Hepatocyte (in vitro differentiated cells): Measurements from ENCODE around the gene SLF1. TPM values are rescaled to one million over a fixed set of nuclear protein-coding genes. Genes with fewer than 3 reads are reported as not detected.

ENCODE experiments used
- DNase-seq: peaks from one replicate; pipeline ENCODE4 v3.0.0-alpha.2; 2016; ENCODE audit warnings: low spot score
- H2AFZ ChIP-seq: fragments of 200-600 bp; sonication (generic); 2 replicates; pipeline ENCODE4 v1.6.0; 2016; ENCODE audit warnings: antibody characterized with exemption, mild to moderate bottlenecking
- H3K27ac ChIP-seq: fragments of 200-600 bp; sonication (generic); 2 replicates; pipeline ENCODE4 v1.5.1; 2016; ENCODE audit warnings: mild to moderate bottlenecking
- H3K27me3 ChIP-seq: fragments of 200-600 bp; sonication (generic); 2 replicates; pipeline ENCODE4 v1.6.1; 2016
- H3K36me3 ChIP-seq: fragments of 200-600 bp; sonication (generic); replicated peaks from 2 replicates; pipeline ENCODE4 v1.5.1; 2016; ENCODE audit warnings: low read depth; ENCODE audit not compliant: insufficient read depth
- H3K4me1 ChIP-seq: fragments of 200-600 bp; sonication (generic); 2 replicates; pipeline ENCODE4 v1.5.1; 2016; ENCODE audit warnings: mild to moderate bottlenecking, moderate library complexity; ENCODE audit not compliant: insufficient read depth
- H3K4me2 ChIP-seq: fragments of 200-600 bp; sonication (generic); 2 replicates; pipeline ENCODE4 v1.6.0; 2016
- H3K4me3 ChIP-seq: fragments of 200-600 bp; sonication (generic); 2 replicates; pipeline ENCODE4 v1.5.1; 2016; ENCODE audit warnings: mild to moderate bottlenecking
- H3K79me2 ChIP-seq: fragments of 200-600 bp; sonication (generic); 2 replicates; pipeline ENCODE4 v1.6.0; 2017; ENCODE audit warnings: mild to moderate bottlenecking
- H3K9me2 ChIP-seq: fragments of 200-600 bp; sonication (generic); replicated peaks from 2 replicates; pipeline ENCODE4 v1.6.0; 2017; ENCODE audit warnings: mild to moderate bottlenecking; ENCODE audit not compliant: insufficient read depth
- H3K9me3 ChIP-seq: fragments of 200-600 bp; sonication (generic); 2 replicates; pipeline ENCODE4 v1.5.1; 2016; ENCODE audit warnings: low read depth, mild to moderate bottlenecking
- H4K20me1 ChIP-seq: fragments of 200-600 bp; sonication (generic); 2 replicates; pipeline ENCODE4 v1.6.0; 2016; ENCODE audit warnings: mild to moderate bottlenecking; ENCODE audit not compliant: insufficient read depth, poor library complexity, severe bottlenecking
- CTCF ChIP-seq: fragments of 200-600 bp; sonication (generic); IDR thresholded peaks from 2 replicates; pipeline ENCODE4 v1.5.1; 2016; ENCODE audit warnings: antibody characterized with exemption, mild to moderate bottlenecking; ENCODE audit not compliant: poor library complexity
- EZH2 ChIP-seq: fragments of 200-600 bp; sonication (generic); IDR thresholded peaks from 2 replicates; pipeline ENCODE4 v1.6.1; 2016; ENCODE audit warnings: antibody characterized with exemption, mild to moderate bottlenecking, borderline replicate concordance
- EZH2phosphoT487 ChIP-seq: fragments of 200-600 bp; sonication (generic); IDR thresholded peaks from one replicate; pipeline ENCODE4 v1.6.1; 2018; ENCODE audit warnings: antibody characterized with exemption, mild to moderate bottlenecking, low read depth, moderate library complexity; ENCODE audit not compliant: unreplicated experiment, severe bottlenecking
- WGBS: methylation state at CpG from one replicate; pipeline ENCODE4 v1.1.6; 2016; ENCODE audit warnings: low lambda C conversion rate; ENCODE audit errors: missing lambda C conversion rate; 5-methylcytosine and 5-hydroxymethylcytosine counted together
- polyA plus RNA-seq: library from polyadenylated mRNA; unstranded; fragments of >200 nt; fragmentation: Nextera tagmentation; extraction: Ambion mirVana; gene quantifications from 2 replicates; pipeline ENCODE4 v1.2.1, GENCODE V29; 2016
- total RNA-seq: library from RNA; depleted of rRNA; stranded (reverse); fragments of >200 nt; gene quantifications from 2 replicates; pipeline ENCODE4 v1.2.3, GENCODE V29; 2014

The SLF1 gene
- total and polyA plus RNA-seq, 2 experiments from 2014 or later, result 3.3 to 9.0 TPM

GRCh38 chr5:94614156-94614805, 4.2 kb upstream of the SLF1 start:
- Histone ChIP-seq H3K36me3 (no peaks in the 10 kb centered on the region), H3K9me2 (no peaks in the 10 kb centered on the region), H3K79me2 (peaks cover 20% of the 10 kb centered on the region), H3K4me1 (peaks cover 13% of the 10 kb centered on the region), H3K9me3 (no peaks in the 10 kb centered on the region), H3K4me2 (no peak overlapping the region), H2AFZ (no peak overlapping the region), H3K27ac (no peak overlapping the region), H3K4me3 (no peak overlapping the region), H4K20me1 (no peaks in the 10 kb centered on the region), H3K27me3 (no peaks in the 10 kb centered on the region)
- TF ChIP-seq EZH2phosphoT487, result no peak
- TF ChIP-seq EZH2, result no peak
- no peak for TF ChIP-seq CTCF
- 92% methylated on average over 2 of the region's 2 CpGs for WGBS
- no peak for DNase-seq

GRCh38 chr5:94615862-94616261, 2.6 kb upstream of the SLF1 start:
- no peak for DNase-seq
- Histone ChIP-seq H2AFZ (no peak overlapping the region), H3K36me3 (no peaks in the 10 kb centered on the region), H3K4me3 (no peak overlapping the region), H3K4me1 (peaks cover 16% of the 10 kb centered on the region), H3K27me3 (no peaks in the 10 kb centered on the region), H3K27ac (no peak overlapping the region), H3K9me3 (no peaks in the 10 kb centered on the region), H3K4me2 (no peak overlapping the region), H3K9me2 (no peaks in the 10 kb centered on the region), H3K79me2 (peaks cover 36% of the 10 kb centered on the region), H4K20me1 (no peaks in the 10 kb centered on the region)
- TF ChIP-seq CTCF (no peak), EZH2 (no peak), EZH2phosphoT487 (no peak)
- 93% methylated on average over 3 of the region's 3 CpGs for WGBS

GRCh38 chr5:94618029-94618492, 408 bp upstream of the SLF1 start:
- H3K27me3 ChIP-seq, result no peaks in the 10 kb centered on the region
- DNase-seq, result peak; percentile 77
- peaks cover 47% of the 10 kb centered on the region for H3K79me2 ChIP-seq
- no peaks in the 10 kb centered on the region for H3K9me2 ChIP-seq
- peak overlapping the region; percentile 78 for H3K4me2 ChIP-seq
- H3K4me3 ChIP-seq, result peak overlapping the region; percentile 97
- WGBS, result under 1% methylated on average over 23 of the region's 23 CpGs
- no peak for TF ChIP-seq EZH2
- TF ChIP-seq EZH2phosphoT487, result no peak
- no peak for TF ChIP-seq CTCF
- peaks cover 16% of the 10 kb centered on the region for H3K4me1 ChIP-seq
- H2AFZ ChIP-seq, result peak overlapping the region; percentile 85
- no peaks in the 10 kb centered on the region for H4K20me1 ChIP-seq
- H3K36me3 ChIP-seq, result no peaks in the 10 kb centered on the region
- peak overlapping the region; percentile 78 for H3K27ac ChIP-seq
- no peaks in the 10 kb centered on the region for H3K9me3 ChIP-seq
